Astrocyte of the spinal cord (primary cell): ENCODE measurements around the gene IKZF3.

Experiments used
- DNase-seq: peaks from one replicate; pipeline ENCODE4 v3.0.0; 2011; ENCODE audit warnings: low read depth, low spot score
- H3K4me3 ChIP-seq: 2 replicates; pipeline ENCODE4 v1.5.1; 2011; ENCODE audit warnings: low read depth, mild to moderate bottlenecking, low read length, moderate library complexity
- in situ Hi-C: cut with HindIII; loops from 2 replicates; pipeline ENCODE4 v1.10.0; 2017; ENCODE audit warnings: low sequenced_read_pairs
- TF ChIP-seq, protein P1 (sequence below): IDR thresholded peaks from 2 replicates; pipeline ENCODE4 v1.5.1; 2012; ENCODE audit warnings: low read depth, mild to moderate bottlenecking, low read length, inconsistent platforms

IKZF3 gene

DNA sequence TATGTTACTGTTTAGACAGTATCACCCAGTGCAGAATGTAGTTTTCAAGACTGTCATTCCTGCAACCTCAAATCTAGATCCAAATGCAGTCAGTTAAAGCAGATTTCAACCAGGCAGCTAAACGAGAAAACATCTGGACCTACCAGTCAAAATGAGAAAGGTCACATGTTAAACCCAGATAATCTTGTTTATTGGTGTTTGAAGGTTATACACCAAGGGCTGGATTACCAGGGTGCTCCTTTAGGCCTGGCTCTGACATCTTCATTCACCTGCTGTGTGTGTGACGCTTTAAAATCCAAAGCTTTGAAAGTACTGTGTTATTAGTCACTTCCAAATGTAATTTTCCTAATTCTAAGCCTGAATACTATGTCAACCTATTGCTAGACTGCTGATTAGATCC lies 54.9 kb downstream of the IKZF3 start:
- DNase-seq: no peak
- in situ Hi-C loops: no loop called here
- no peak overlapping the region for H3K4me3 ChIP-seq
- TF ChIP-seq, protein P1, sequence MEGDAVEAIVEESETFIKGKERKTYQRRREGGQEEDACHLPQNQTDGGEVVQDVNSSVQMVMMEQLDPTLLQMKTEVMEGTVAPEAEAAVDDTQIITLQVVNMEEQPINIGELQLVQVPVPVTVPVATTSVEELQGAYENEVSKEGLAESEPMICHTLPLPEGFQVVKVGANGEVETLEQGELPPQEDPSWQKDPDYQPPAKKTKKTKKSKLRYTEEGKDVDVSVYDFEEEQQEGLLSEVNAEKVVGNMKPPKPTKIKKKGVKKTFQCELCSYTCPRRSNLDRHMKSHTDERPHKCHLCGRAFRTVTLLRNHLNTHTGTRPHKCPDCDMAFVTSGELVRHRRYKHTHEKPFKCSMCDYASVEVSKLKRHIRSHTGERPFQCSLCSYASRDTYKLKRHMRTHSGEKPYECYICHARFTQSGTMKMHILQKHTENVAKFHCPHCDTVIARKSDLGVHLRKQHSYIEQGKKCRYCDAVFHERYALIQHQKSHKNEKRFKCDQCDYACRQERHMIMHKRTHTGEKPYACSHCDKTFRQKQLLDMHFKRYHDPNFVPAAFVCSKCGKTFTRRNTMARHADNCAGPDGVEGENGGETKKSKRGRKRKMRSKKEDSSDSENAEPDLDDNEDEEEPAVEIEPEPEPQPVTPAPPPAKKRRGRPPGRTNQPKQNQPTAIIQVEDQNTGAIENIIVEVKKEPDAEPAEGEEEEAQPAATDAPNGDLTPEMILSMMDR: no peak

GRCh38 chr17:39808409-39808997 lies 55.6 kb downstream of the IKZF3 start:
- TF ChIP-seq, protein P1: no peak
- no peak for DNase-seq
- in situ Hi-C loops: no loop called here

DNA sequence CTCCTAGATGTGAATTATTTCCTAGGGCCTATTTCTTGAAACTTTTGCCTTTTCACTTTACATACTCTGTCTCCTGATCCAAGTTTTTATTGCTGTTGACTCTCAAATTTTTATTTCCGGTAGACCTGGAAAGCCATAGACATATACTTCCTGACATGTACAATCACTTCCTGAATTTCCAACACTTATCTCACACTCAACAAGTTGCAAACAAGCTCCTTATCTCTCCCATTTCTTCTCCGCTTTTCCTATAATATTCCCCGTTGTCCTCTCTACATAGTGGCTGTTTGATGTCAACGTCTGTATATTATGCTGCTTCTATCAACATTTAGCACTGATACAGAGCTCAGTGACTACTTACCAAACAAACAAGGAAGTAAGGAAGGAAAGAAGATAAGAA lies 59.3 kb downstream of the IKZF3 start:
- in situ Hi-C loops: no loop called here
- H3K4me3 ChIP-seq: no peak overlapping the region
- TF ChIP-seq, protein P1: no peak
- no peak for DNase-seq

More at GRCh38 chr17:39808409-39808997, 55.6 kb downstream of the IKZF3 start:
- H3K4me3 ChIP-seq: no peak overlapping the region

DNA sequence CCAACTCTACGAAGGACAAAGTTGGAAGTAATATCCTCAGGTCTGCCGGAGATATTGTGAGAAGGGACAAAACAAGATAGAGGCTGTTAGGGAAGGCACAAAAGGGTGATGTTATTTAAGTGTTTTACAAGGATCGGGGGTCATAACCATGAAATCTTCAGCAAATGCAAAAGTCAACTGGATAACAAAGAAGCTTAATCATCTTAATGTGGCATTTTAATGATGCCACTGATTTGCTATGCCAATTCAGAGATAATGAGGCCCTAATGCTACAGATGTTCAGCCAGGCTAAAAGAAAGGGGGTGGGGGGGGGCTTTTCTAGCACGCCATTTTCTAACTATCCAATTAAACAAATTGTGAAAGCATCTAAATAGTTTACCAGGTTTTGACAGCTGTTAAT lies 63.1 kb downstream of the IKZF3 start:
- TF ChIP-seq, protein P1: no peak
- in situ Hi-C loops: no loop called here
- DNase-seq: no peak
- H3K4me3 ChIP-seq: no peak overlapping the region

DNA sequence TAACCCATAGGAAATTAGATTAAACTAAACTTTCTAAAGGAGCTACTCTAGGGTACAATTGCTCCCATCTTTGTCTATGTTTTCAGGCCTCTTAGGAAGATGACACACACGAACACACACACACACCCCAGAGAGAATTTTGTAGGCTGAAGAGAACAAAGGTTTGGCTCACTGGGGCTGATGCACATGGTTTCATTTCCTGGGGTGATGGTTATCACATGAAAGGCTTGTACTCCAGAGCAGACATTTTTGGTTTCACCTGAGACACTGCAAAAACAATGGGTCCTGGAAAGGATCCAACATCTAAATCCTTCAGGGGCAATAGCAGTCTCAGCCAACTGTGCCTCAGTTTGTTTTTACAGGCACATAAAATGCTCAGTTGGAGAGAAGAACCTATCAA lies 63.6 kb downstream of the IKZF3 start:
- H3K4me3 ChIP-seq: no peak overlapping the region
- TF ChIP-seq, protein P1: no peak
- in situ Hi-C loops: no loop called here
- no peak for DNase-seq

DNA sequence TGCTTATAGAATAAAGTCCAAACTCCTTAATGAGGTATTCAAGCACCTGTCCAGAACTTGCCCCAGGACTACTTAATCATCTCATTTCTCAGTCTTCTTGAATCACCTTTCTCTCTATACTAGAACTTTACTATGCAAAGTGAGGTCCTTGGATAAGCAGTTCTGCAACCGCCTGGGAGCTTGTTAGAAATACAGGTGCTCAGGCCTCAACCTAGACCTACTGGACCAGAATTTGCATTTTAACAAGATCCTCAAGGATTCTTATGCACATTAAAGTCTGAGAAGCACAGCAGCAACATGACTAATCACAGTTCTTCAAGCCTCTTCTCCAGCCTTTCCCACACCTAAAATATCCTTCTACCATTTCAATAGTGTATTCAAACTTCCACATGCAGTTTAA lies 64.7 kb downstream of the IKZF3 start:
- no peak overlapping the region for H3K4me3 ChIP-seq
- TF ChIP-seq, protein P1: no peak
- DNase-seq: no peak
- in situ Hi-C loops: no loop called here
